HepG2 (cell line): ENCODE data around the gene ENO2. TPM values are rescaled to one million over a fixed set of nuclear protein-coding genes. Genes with fewer than 3 reads are reported as not detected.

Experiments used
- BRD4 ChIP-seq: sonication (generic); formaldehyde crosslinking; IDR thresholded peaks from 2 replicates; pipeline ENCODE4 v1.4.0; 2020; ENCODE audit warnings: missing genetic modification reagents
- FOXJ3 ChIP-seq: sonication (generic); formaldehyde crosslinking; IDR thresholded peaks from 2 replicates; pipeline ENCODE4 v1.4.0; 2020; ENCODE audit warnings: missing genetic modification reagents, mild to moderate bottlenecking, borderline replicate concordance
- HDAC2 ChIP-seq: sonication (generic); formaldehyde crosslinking; IDR thresholded peaks from 2 replicates; pipeline ENCODE4 v1.4.0; 2020; ENCODE audit warnings: missing genetic modification reagents
- KDM1A ChIP-seq: IDR thresholded peaks from 2 replicates; pipeline ENCODE4 v1.6.1; 2016; ENCODE audit warnings: missing compliant biosample characterization
- KMT2B ChIP-seq: IDR thresholded peaks from 2 replicates; pipeline ENCODE4 v1.6.1; 2016; ENCODE audit warnings: missing genetic modification reagents, missing compliant biosample characterization
- MYC ChIP-seq: sonication (generic); formaldehyde crosslinking; IDR thresholded peaks from 2 replicates; pipeline ENCODE4 v1.9.0; 2021; ENCODE audit warnings: missing genetic modification reagents, borderline replicate concordance
- RFX3 ChIP-seq: IDR thresholded peaks from 2 replicates; pipeline ENCODE4 v1.6.1; 2016; ENCODE audit warnings: missing biosample characterization, missing genetic modification reagents
- SMARCE1 ChIP-seq: fragments of 450-650 bp; IDR thresholded peaks from 2 replicates; pipeline ENCODE4 v1.6.1; 2017; ENCODE audit warnings: borderline replicate concordance
- STAT5B ChIP-seq: sonication (generic); formaldehyde crosslinking; IDR thresholded peaks from 2 replicates; pipeline ENCODE4 v1.4.0; 2020; ENCODE audit warnings: missing genetic modification reagents
- YY1 ChIP-seq: IDR thresholded peaks from 2 replicates; pipeline ENCODE4 v1.6.1; 2011; ENCODE audit warnings: low read length, low read depth, moderate library complexity, mild to moderate bottlenecking; ENCODE audit not compliant: insufficient read depth, insufficient replicate concordance
- ZBTB1 ChIP-seq: sonication (generic); formaldehyde crosslinking; IDR thresholded peaks from 2 replicates; pipeline ENCODE4 v1.4.0; 2020; ENCODE audit warnings: missing genetic modification reagents, borderline replicate concordance
- ZBTB42 ChIP-seq: sonication (generic); formaldehyde crosslinking; IDR thresholded peaks from 2 replicates; pipeline ENCODE4 v1.5.0; 2020; ENCODE audit warnings: mild to moderate bottlenecking, missing genetic modification reagents
- ZC3H4 ChIP-seq: sonication (generic); formaldehyde crosslinking; IDR thresholded peaks from 2 replicates; pipeline ENCODE4 v1.4.0; 2020; ENCODE audit warnings: missing genetic modification reagents, borderline replicate concordance
- ZNF232 ChIP-seq: sonication (generic); formaldehyde crosslinking; IDR thresholded peaks from 2 replicates; pipeline ENCODE4 v1.4.0; 2020; ENCODE audit warnings: missing genetic modification reagents, borderline replicate concordance
- ZNF30 ChIP-seq: sonication (generic); formaldehyde crosslinking; IDR thresholded peaks from 2 replicates; pipeline ENCODE4 v1.5.0; 2020; ENCODE audit warnings: mild to moderate bottlenecking, missing genetic modification reagents
- ZNF460 ChIP-seq: sonication (generic); formaldehyde crosslinking; IDR thresholded peaks from 2 replicates; pipeline ENCODE4 v1.5.1; 2020; ENCODE audit warnings: missing genetic modification reagents, mild to moderate bottlenecking, borderline replicate concordance
- ZNF484 ChIP-seq: sonication (generic); formaldehyde crosslinking; IDR thresholded peaks from 2 replicates; pipeline ENCODE4 v1.5.1; 2020; ENCODE audit warnings: mild to moderate bottlenecking, low read depth, missing genetic modification reagents, borderline replicate concordance
- ZNF562 ChIP-seq: sonication (generic); formaldehyde crosslinking; IDR thresholded peaks from 2 replicates; pipeline ENCODE4 v1.8.0; 2022; ENCODE audit warnings: missing genetic modification reagents, borderline replicate concordance
- ZNF563 ChIP-seq: sonication (generic); formaldehyde crosslinking; IDR thresholded peaks from 2 replicates; pipeline ENCODE4 v1.8.0; 2022; ENCODE audit warnings: mild to moderate bottlenecking, moderate library complexity, missing genetic modification reagents
- ZNF652 ChIP-seq: IDR thresholded peaks from 2 replicates; pipeline ENCODE4 v1.6.1; 2016; ENCODE audit warnings: low read depth, borderline replicate concordance
- ZSCAN12 ChIP-seq: sonication (generic); formaldehyde crosslinking; IDR thresholded peaks from 2 replicates; pipeline ENCODE4 v1.9.0; 2021; ENCODE audit warnings: mild to moderate bottlenecking, missing genetic modification reagents
- ZSCAN25 ChIP-seq: sonication (generic); formaldehyde crosslinking; IDR thresholded peaks from 2 replicates; pipeline ENCODE4 v1.8.0; 2022; ENCODE audit warnings: mild to moderate bottlenecking, missing genetic modification reagents
- polyA plus RNA-seq, 8 experiments: library from polyadenylated mRNA; depleted of rRNA in 3 of 8; stranded (reverse) in 7 of 8; unstranded in 1 of 8; fragments of >200 nt; fragmentation: Illumina TruSeq in 4 of 8; extraction: Trizol in 4 of 8; gene quantifications; 2 replicates each; pipeline versions ENCODE4 v1.2.1 to v1.2.3, GENCODE V29; 2011 to 2016; ENCODE audit warnings: low read depth in 4 of 8, missing spikeins in 1 of 8, mixed read lengths in 1 of 8; ENCODE audit not compliant: insufficient read depth in 1 of 8
- total RNA-seq, 5 experiments: library from RNA; depleted of rRNA; stranded (reverse); fragments of >200 nt; fragmentation: Illumina TruSeq; extraction: Trizol; gene quantifications; 2 replicates each; pipeline ENCODE4 v1.2.3, GENCODE V29; 2016; ENCODE audit warnings: low read depth in 1 of 5
- TF ChIP-seq, protein P1 (sequence below): sonication (generic); formaldehyde crosslinking; IDR thresholded peaks from 2 replicates; pipeline ENCODE4 v1.8.0; 2022; ENCODE audit warnings: missing genetic modification reagents, mild to moderate bottlenecking, moderate library complexity, borderline replicate concordance
- TF ChIP-seq, protein P2 (sequence below): sonication (generic); formaldehyde crosslinking; IDR thresholded peaks from 2 replicates; pipeline ENCODE4 v1.5.0; 2020; ENCODE audit warnings: missing genetic modification reagents, mild to moderate bottlenecking, borderline replicate concordance
- TF ChIP-seq, protein P3 (sequence below): sonication (generic); formaldehyde crosslinking; IDR thresholded peaks from 2 replicates; pipeline ENCODE4 v1.4.0; 2020; ENCODE audit warnings: low read depth, mild to moderate bottlenecking, missing genetic modification reagents
- TF ChIP-seq, protein P4 (sequence below): sonication (generic); formaldehyde crosslinking; IDR thresholded peaks from 2 replicates; pipeline ENCODE4 v1.5.1; 2020; ENCODE audit warnings: missing genetic modification reagents, mild to moderate bottlenecking, borderline replicate concordance

Gene ENO2
- total and polyA plus RNA-seq, 2 of the 13 experiments (the other 11 are each of a cell fraction or from before 2014, with no cell fraction given): 19.3 to 136 TPM

DNA sequence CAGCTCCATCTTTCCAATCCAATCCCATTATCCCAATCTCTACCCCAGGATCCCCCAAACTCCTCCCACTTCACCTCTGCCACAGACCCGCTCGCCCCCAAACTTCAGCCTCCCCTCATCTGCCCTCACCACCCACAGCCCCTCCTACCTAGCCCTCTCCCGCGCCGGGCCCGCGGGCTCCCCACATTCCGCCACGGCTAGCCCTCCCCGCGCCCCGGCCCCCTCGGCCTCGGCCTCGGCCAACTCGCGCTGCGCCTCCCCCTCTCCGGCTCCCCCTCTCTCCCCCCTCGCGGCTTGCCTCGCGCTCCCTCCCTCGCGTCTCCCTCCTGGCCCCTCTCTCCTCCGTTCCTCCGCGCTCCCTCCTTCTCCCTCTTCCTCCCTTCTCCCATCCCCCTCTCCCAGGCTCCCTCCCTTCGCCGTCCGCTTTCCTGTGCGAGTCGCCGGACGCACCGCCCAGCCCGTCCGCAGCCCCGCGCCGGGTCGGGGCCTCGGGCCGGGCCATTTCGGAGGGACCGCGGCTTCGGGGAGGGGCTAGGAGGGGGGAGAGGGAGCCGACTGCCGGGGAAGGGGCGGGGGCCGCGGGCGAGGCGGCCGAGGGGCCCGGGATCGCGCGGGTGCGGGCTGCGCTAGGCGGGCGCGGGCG lies 13.1 kb downstream of the ENO2 start, which contains the start of gene ATN1 (continued):
- TF ChIP-seq, protein P1, sequence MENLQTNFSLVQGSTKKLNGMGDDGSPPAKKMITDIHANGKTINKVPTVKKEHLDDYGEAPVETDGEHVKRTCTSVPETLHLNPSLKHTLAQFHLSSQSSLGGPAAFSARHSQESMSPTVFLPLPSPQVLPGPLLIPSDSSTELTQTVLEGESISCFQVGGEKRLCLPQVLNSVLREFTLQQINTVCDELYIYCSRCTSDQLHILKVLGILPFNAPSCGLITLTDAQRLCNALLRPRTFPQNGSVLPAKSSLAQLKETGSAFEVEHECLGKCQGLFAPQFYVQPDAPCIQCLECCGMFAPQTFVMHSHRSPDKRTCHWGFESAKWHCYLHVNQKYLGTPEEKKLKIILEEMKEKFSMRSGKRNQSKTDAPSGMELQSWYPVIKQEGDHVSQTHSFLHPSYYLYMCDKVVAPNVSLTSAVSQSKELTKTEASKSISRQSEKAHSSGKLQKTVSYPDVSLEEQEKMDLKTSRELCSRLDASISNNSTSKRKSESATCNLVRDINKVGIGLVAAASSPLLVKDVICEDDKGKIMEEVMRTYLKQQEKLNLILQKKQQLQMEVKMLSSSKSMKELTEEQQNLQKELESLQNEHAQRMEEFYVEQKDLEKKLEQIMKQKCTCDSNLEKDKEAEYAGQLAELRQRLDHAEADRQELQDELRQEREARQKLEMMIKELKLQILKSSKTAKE (CRISPR knock-in tag): no peak
- TF ChIP-seq, protein P2, sequence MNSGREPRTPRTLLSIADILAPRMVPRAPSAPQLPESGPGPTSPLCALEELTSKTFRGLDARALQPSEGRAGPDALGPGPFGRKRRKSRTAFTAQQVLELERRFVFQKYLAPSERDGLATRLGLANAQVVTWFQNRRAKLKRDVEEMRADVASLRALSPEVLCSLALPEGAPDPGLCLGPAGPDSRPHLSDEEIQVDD (CRISPR knock-in tag): no peak
- no peak for TF ChIP-seq ZNF30
- no peak for TF ChIP-seq KMT2B (CRISPR knock-in tag)
- TF ChIP-seq FOXJ3 (CRISPR knock-in tag): no peak
- TF ChIP-seq ZNF563 (CRISPR knock-in tag): peak; percentile 48; the same call in 1 of the 2 replicates
- no peak for TF ChIP-seq ZNF232 (CRISPR knock-in tag)
- TF ChIP-seq, protein P3, sequence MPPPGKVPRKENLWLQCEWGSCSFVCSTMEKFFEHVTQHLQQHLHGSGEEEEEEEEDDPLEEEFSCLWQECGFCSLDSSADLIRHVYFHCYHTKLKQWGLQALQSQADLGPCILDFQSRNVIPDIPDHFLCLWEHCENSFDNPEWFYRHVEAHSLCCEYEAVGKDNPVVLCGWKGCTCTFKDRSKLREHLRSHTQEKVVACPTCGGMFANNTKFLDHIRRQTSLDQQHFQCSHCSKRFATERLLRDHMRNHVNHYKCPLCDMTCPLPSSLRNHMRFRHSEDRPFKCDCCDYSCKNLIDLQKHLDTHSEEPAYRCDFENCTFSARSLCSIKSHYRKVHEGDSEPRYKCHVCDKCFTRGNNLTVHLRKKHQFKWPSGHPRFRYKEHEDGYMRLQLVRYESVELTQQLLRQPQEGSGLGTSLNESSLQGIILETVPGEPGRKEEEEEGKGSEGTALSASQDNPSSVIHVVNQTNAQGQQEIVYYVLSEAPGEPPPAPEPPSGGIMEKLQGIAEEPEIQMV (CRISPR knock-in tag): peak; percentile 29; the same call in 1 of the 2 replicates
- peak; percentile 26 for TF ChIP-seq YY1
- no peak for TF ChIP-seq KDM1A (CRISPR knock-in tag)
- no peak; the same call in 1 of the 2 replicates for TF ChIP-seq ZBTB42 (CRISPR knock-in tag)
- TF ChIP-seq BRD4 (CRISPR knock-in tag): no peak
- TF ChIP-seq ZSCAN25 (CRISPR knock-in tag): peak; percentile 66; the same call in 1 of the 2 replicates
- no peak for TF ChIP-seq ZNF484 (CRISPR knock-in tag)
- no peak for TF ChIP-seq SMARCE1
- no peak for TF ChIP-seq ZSCAN12 (CRISPR knock-in tag)
- no peak for TF ChIP-seq STAT5B (CRISPR knock-in tag)
- TF ChIP-seq ZC3H4 (CRISPR knock-in tag): no peak
- TF ChIP-seq ZNF652: no peak
- no peak for TF ChIP-seq ZNF562 (CRISPR knock-in tag)
- TF ChIP-seq, protein P4, sequence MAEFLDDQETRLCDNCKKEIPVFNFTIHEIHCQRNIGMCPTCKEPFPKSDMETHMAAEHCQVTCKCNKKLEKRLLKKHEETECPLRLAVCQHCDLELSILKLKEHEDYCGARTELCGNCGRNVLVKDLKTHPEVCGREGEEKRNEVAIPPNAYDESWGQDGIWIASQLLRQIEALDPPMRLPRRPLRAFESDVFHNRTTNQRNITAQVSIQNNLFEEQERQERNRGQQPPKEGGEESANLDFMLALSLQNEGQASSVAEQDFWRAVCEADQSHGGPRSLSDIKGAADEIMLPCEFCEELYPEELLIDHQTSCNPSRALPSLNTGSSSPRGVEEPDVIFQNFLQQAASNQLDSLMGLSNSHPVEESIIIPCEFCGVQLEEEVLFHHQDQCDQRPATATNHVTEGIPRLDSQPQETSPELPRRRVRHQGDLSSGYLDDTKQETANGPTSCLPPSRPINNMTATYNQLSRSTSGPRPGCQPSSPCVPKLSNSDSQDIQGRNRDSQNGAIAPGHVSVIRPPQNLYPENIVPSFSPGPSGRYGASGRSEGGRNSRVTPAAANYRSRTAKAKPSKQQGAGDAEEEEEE (CRISPR knock-in tag): no peak
- TF ChIP-seq ZBTB1 (CRISPR knock-in tag): no peak
- TF ChIP-seq ZNF460 (CRISPR knock-in tag): no peak
- TF ChIP-seq HDAC2: 0 out of 2 replicates have a peak, but pooled peaks have one; percentile 18
- no peak for TF ChIP-seq RFX3 (CRISPR knock-in tag)
- TF ChIP-seq MYC (CRISPR knock-in tag): peak; percentile 39; the same call in 1 of the 2 replicates
